Omental fat pad (tissue), 4 donors: ENCODE measurements around the gene MORN1. TPM values are rescaled to one million over a fixed set of nuclear protein-coding genes. Genes with fewer than 3 reads are reported as not detected.

Experiments used
- ATAC-seq: fragments of 150-250 bp; one replicate; pipeline ENCODE4 v1.9.1; 2016; ENCODE audit warnings: mild to moderate bottlenecking, moderate library complexity; ENCODE audit not compliant: low FRiP score
- DNase-seq: peaks from one replicate; pipeline ENCODE4 v3.0.0-alpha.2; 2019; ENCODE audit warnings: low spot score
- total RNA-seq, 4 donors: library from RNA; depleted of rRNA; stranded (reverse); fragments of >200 nt; gene quantifications; one replicate each; pipeline ENCODE4 v1.1.0, GENCODE V29; 2016
- TF ChIP-seq, protein P1 (sequence below), 3 donors: fragments of 450-650 bp; IDR thresholded peaks; one replicate each; pipeline ENCODE4 v1.5.1; 2016 to 2017; ENCODE audit warnings: antibody characterized with exemption in 3 of 3, mild to moderate bottlenecking in 3 of 3, moderate library complexity in 2 of 3

The MORN1 gene
- total RNA-seq, 4 donors from 2014 or later, result 4.0 to 9.1 (median 6.4) TPM

DNA sequence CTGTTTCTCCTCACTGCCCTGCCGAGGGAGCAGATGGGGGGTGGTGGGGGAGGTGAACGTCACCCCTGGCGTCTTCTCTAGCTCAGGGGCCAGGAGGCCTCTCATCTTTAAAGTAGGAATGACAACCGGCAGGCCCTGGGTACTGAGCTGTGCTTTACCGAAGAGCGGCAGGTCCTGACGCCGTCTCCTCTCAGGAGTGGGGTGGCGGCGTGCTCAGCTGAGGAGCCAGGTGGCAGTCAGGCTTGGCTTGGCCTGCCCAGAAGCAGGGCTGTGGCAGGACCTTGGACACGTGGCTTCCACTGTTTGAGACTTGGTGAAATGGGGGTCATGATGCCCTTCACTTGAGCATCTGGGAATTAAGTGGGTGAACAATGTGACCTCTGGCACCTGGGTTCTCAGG, 3.4 kb upstream of the MORN1 start:
- ATAC-seq, result no peak

DNA sequence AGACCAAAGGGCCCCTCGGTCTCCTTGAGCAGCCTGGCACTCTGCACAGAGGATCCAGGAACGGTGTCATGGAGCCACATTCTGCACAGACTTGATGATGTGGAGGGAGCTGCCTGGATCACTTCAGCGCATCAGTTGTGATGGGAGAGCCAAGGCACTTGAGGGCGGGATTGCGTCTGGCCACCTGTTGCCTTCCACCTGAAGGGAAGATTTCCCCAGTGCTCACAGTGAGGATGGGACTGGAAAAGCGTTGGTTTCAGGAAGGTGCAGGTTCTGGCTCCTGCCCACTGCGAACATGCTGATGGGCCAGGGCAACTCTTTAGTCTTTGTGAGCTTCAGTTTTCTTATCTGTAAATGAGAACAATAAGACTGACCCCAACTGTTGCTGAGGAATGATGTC, 2.9 kb upstream of the MORN1 start:
- DNase-seq (no peak), ATAC-seq (no peak)
- TF ChIP-seq, protein P1, sequence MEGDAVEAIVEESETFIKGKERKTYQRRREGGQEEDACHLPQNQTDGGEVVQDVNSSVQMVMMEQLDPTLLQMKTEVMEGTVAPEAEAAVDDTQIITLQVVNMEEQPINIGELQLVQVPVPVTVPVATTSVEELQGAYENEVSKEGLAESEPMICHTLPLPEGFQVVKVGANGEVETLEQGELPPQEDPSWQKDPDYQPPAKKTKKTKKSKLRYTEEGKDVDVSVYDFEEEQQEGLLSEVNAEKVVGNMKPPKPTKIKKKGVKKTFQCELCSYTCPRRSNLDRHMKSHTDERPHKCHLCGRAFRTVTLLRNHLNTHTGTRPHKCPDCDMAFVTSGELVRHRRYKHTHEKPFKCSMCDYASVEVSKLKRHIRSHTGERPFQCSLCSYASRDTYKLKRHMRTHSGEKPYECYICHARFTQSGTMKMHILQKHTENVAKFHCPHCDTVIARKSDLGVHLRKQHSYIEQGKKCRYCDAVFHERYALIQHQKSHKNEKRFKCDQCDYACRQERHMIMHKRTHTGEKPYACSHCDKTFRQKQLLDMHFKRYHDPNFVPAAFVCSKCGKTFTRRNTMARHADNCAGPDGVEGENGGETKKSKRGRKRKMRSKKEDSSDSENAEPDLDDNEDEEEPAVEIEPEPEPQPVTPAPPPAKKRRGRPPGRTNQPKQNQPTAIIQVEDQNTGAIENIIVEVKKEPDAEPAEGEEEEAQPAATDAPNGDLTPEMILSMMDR (IDR thresholded peaks at IDR 0.05), result no peak

More for the DNA sequence above, 3.4 kb upstream of the MORN1 start:
- TF ChIP-seq, protein P1 (IDR thresholded peaks at IDR 0.05), result no peak
- no peak for DNase-seq

DNA sequence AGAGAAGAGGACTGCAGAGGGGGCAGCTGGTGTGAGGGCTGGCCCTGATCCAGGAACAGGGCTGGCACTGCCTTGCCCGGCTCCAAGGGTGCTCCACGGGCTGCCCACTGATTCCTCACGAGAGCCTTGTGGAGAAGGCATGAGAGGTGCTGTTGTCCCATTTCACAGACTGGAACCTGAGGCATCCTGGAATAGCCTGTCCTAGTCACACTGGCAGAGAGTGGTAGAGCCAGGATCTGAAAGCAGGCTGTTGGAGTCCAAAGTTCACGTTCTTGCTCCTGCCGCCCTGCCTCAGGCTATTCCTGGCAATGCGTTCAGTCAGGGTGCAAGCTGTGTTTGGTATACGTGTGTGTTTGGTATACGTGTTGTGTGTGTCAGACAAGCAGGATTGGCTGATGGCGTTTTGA, 2.1 kb upstream of the MORN1 start:
- no peak for ATAC-seq
- DNase-seq, result no peak
- TF ChIP-seq, protein P1 (IDR thresholded peaks at IDR 0.05), result no peak

DNA sequence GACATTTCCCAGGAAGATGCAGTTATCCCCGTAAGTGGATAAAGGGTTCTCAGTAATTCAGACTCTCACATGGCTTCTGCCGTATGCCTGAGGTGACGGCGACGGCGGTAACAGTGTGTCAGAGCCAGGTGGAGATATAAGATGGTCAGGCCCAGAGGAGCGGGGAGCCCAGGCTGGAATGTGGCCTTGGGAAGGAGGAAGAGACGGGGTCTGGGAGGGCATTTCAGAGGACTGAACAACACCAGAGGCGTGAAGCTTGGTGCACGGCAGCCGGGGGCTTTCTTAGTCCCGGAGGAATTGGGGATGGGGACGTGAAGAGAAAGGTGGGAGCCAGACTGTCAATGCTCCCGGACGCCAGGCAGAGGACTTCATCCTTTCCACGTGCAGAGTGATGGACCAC, 1.3 kb upstream of the MORN1 start:
- TF ChIP-seq, protein P1 (IDR thresholded peaks at IDR 0.05), result no peak
- DNase-seq (no peak), ATAC-seq (no peak)

DNA sequence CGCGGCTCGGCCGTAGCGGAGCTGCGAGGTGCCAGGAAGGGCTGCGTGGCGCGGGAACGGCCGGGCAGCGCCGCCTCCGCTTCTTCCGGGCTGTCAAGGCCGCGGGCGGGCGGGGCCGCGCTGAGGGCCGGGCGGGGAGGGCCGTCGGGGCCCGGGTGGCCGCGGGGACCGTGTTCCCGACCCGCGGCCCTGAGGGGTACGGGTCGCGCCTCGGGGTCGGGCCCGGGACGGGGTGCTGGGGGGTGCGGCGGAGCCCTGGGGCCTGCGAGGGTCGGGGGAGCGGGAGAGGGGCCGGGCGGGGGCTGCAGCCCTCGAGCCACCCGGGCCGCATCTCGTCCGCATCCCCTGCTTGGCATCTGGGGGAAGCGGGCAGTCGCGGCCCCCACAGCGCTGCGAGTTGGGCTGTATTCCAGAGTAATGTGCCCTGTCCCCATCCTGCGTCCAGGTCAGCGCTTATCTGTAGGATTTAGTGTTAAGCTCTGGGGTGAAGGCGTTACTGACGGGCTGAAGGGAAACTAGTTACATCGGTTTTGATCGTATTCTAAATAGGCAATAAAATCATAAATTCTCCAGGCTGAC, 666 bp upstream of the MORN1 start:
- TF ChIP-seq, protein P1 (IDR thresholded peaks at IDR 0.05), result no peak
- ATAC-seq, result peak; percentile 20
- no peak for DNase-seq

DNA sequence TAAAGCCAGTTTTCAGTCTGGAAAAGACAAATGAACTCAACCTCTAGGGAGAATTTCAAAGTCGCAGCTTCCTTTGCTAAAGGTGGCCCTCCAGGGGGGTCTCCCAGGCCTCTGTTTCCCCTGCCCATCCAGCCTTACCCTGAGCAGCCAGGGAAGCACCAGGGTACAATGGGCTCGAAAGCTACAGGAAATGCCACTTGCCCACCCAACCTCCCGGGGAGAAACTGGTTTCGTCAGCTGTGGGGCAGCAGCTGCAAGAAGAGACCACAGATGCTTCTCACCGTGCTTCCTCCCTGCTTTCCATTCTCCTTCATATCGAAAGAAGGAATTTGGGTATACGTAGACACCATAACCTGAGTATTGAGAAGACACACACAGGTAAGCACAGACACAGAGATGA, 1.7 kb downstream of the MORN1 start:
- TF ChIP-seq, protein P1 (IDR thresholded peaks at IDR 0.05), result no peak
- no peak for ATAC-seq

More for the DNA sequence above, 1.7 kb downstream of the MORN1 start:
- no peak for DNase-seq
